ENCODE results near the gene SRRM1. TPM values are rescaled to one million over a fixed set of nuclear protein-coding genes. Genes with fewer than 3 reads are reported as not detected.

SRRM1 gene
- total RNA-seq, 4 donors from 2014 or later: 61.6 to 87.6 (median 63.6) TPM

DNA sequence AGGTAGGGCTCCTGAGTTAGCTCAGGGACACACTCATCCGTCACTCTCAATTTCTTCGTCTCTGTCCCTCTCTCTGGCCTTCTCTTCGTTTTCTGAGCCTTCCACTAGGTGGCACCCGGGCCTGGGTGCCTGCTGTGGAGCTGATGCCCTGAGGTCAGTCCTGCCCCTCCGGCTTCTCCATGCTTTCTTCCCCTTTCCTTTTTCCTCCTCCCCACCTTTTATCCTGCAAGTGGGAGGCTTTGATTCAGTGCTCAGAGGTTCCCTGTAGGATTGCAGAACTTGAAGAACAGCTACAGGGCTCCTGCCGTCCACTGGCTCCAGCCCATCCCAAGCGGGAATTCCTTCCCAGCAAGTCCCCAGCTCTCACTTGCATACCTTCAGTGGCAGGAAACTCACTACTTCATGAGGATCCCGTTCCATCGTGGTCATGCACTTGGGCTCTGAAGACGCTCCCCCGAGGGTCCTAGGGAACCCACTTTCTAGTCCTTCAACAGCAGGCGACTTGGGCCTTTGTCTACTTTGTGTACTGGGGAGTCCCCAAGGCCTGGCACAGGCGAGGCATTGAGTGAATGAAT lies 45.6 kb downstream of the SRRM1 start:
- H3K4me3 ChIP-seq: no peak overlapping the region
- no peak for TF ChIP-seq EP300 (IDR thresholded peaks at IDR 0.05)
- peak; percentile 83 to 86 (median 85) for TF ChIP-seq CTCF (IDR thresholded peaks at IDR 0.05)
- peak; percentile 33 to 54 for TF ChIP-seq POLR2AphosphoS5 (IDR thresholded peaks at IDR 0.05)
- no peak for TF ChIP-seq POLR2A (IDR thresholded peaks at IDR 0.05; ENCODE audit: low read depth)
- WGBS: 39% methylated on average over 10 of the region's 13 CpGs
- no peak for DNase-seq (ENCODE audit: extremely low spot score)
- H3K36me3 ChIP-seq: no peaks in the 10 kb centered on the region
- H3K27ac ChIP-seq (replicated peaks in 1 of 4): no peak overlapping the region
- H3K9me3 ChIP-seq: no peaks in the 10 kb centered on the region
- H3K27me3 ChIP-seq: no peaks in the 10 kb centered on the region
- intact Hi-C loops (cut with DNase I): loop anchor here (2.0 kb wide), 2 partner anchors 56 to 142 kb away; partner anchors contain the start of gene CLIC4
- peaks cover 14 to 23% (median 19%) of the 10 kb centered on the region in 4 donors for H3K4me1 ChIP-seq

GRCh38 chr1:24691051-24691450 lies 47.9 kb downstream of the SRRM1 start:
- no peak for DNase-seq (ENCODE audit: extremely low spot score)
- H3K27ac ChIP-seq (replicated peaks in 1 of 4): no peak overlapping the region
- H3K9me3 ChIP-seq: no peaks in the 10 kb centered on the region
- H3K4me3 ChIP-seq: no peak overlapping the region
- no peak for TF ChIP-seq POLR2AphosphoS5 (IDR thresholded peaks at IDR 0.05)
- TF ChIP-seq CTCF (IDR thresholded peaks at IDR 0.05): no peak
- TF ChIP-seq EP300 (IDR thresholded peaks at IDR 0.05): no peak
- TF ChIP-seq POLR2A (IDR thresholded peaks at IDR 0.05; ENCODE audit: low read depth): no peak
- H3K36me3 ChIP-seq: no peaks in the 10 kb centered on the region
- intact Hi-C loops (cut with DNase I): no loop called here
- whole genome bisulfite sequencing: 84% methylated on average over 2 of the region's 2 CpGs
- H3K27me3 ChIP-seq: no peaks in the 10 kb centered on the region
- H3K4me1 ChIP-seq: peaks cover 35 to 43% (median 39%) of the 10 kb centered on the region in 4 donors

- Histone ChIP-seq H3K4me3 (no peak overlapping the region), H3K4me1 (peaks cover 36 to 45% (median 41%) of the 10 kb centered on the region in 4 donors), H3K27ac (replicated peaks in 1 of 4) (peak overlapping the region in 1 of 4 donors; percentile 17), H3K36me3 (no peaks in the 10 kb centered on the region), H3K9me3 (no peaks in the 10 kb centered on the region), H3K27me3 (no peaks in the 10 kb centered on the region)
- DNase-seq (ENCODE audit: extremely low spot score): no peak
- TF ChIP-seq EP300 (IDR thresholded peaks at IDR 0.05): no peak
- intact Hi-C loops (cut with DNase I): no loop called here
- WGBS: 76% methylated on average over 10 of the region's 10 CpGs
These were observed 49.4 kb downstream of the SRRM1 start for GRCh38 chr1:24692351-24692980.

DNA sequence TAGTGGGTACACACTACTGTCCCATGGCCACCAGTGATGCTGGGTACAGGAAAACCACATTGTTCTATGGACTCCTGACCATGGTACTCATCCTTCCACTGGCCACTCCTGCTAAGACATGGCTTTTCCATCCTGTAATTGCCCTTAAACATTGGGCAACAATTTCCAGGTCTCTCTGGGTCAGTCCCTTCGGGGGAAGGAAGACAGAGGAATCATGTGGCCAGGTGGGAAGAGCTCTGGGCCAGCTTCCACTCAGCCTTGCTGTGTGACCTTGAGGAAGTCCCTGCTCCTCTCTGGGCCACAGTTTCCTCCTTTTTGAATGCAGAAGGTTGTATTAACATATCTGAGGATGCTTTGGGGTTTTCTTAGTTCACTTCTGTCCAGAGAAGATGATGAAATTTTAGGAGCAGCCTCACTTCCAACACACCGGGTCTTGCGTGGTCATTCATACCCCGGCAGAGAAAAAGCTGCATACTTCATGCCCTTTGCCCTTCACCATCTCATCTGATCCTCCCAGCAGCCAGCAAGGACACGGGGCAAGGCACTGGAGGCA lies 50.8 kb downstream of the SRRM1 start:
- H3K9me3 ChIP-seq: no peaks in the 10 kb centered on the region
- peak overlapping the region; percentile 42 to 65 (median 54) for H3K27ac ChIP-seq (replicated peaks in 1 of 4)
- intact Hi-C loops (cut with DNase I): no loop called here
- 48% methylated on average over 5 of the region's 5 CpGs for WGBS
- no peaks in the 10 kb centered on the region for H3K27me3 ChIP-seq
- no peak for TF ChIP-seq EP300 (IDR thresholded peaks at IDR 0.05)
- TF ChIP-seq POLR2AphosphoS5 (IDR thresholded peaks at IDR 0.05): no peak
- no peak for TF ChIP-seq POLR2A (IDR thresholded peaks at IDR 0.05; ENCODE audit: low read depth)
- no peak for TF ChIP-seq CTCF (IDR thresholded peaks at IDR 0.05)
- DNase-seq (ENCODE audit: extremely low spot score): no peak
- no peak overlapping the region for H3K4me3 ChIP-seq
- H3K36me3 ChIP-seq: no peaks in the 10 kb centered on the region
- H3K4me1 ChIP-seq: peaks cover 28 to 39% (median 37%) of the 10 kb centered on the region in 4 donors

GRCh38 chr1:24694380-24694843 lies 51.3 kb downstream of the SRRM1 start:
- Histone ChIP-seq H3K4me3 (no peak overlapping the region), H3K9me3 (no peaks in the 10 kb centered on the region), H3K27me3 (no peaks in the 10 kb centered on the region), H3K27ac (replicated peaks in 1 of 4) (peak overlapping the region; percentile 42 to 65 (median 54)), H3K36me3 (no peaks in the 10 kb centered on the region), H3K4me1 (peaks cover 25 to 39% (median 35%) of the 10 kb centered on the region in 4 donors)
- intact Hi-C loops (cut with DNase I): no loop called here
- TF ChIP-seq POLR2A (IDR thresholded peaks at IDR 0.05; ENCODE audit: low read depth): no peak
- peak; percentile 74 to 81 for TF ChIP-seq POLR2AphosphoS5 (IDR thresholded peaks at IDR 0.05)
- TF ChIP-seq EP300 (IDR thresholded peaks at IDR 0.05): no peak
- WGBS: 28% methylated on average over 5 of the region's 6 CpGs
- no peak for DNase-seq (ENCODE audit: extremely low spot score)

All from esophagus muscularis mucosa (tissue), 4 donors.